Brain microvascular endothelial cell (primary cell): ENCODE data around the gene CTSE.

ENCODE experiments used
- DNase-seq: peaks from one replicate; pipeline ENCODE4 v3.0.0-alpha.2; 2020
- H3K27ac ChIP-seq: fragments of 250-450 bp; sonication (Bioruptor Pico); 2 replicates; pipeline ENCODE4 v1.5.1; 2020; ENCODE audit warnings: mild to moderate bottlenecking, moderate library complexity
- H3K27me3 ChIP-seq: fragments of 250-450 bp; sonication (Bioruptor Pico); replicated peaks from 2 replicates; pipeline ENCODE4 v1.5.1; 2020; ENCODE audit warnings: mild to moderate bottlenecking
- H3K36me3 ChIP-seq: fragments of 250-450 bp; sonication (Bioruptor Pico); replicated peaks from 2 replicates; pipeline ENCODE4 v1.5.1; 2020; ENCODE audit warnings: mild to moderate bottlenecking
- H3K4me3 ChIP-seq: 2 replicates; pipeline ENCODE4 v1.5.1; 2011; ENCODE audit warnings: low read depth, mild to moderate bottlenecking, control low read depth, low read length, moderate library complexity
- in situ Hi-C: cut with HindIII; loops from 2 replicates; pipeline ENCODE4 v1.10.0; 2017; ENCODE audit warnings: low sequenced_read_pairs, low pct_ligation_motif_present
- TF ChIP-seq, protein P1 (sequence below): IDR thresholded peaks from 2 replicates; pipeline ENCODE4 v1.5.1; 2011; ENCODE audit warnings: low read depth, mild to moderate bottlenecking, moderate library complexity, low read length, control low read depth, inconsistent platforms; ENCODE audit errors: missing control alignments

Gene CTSE

DNA sequence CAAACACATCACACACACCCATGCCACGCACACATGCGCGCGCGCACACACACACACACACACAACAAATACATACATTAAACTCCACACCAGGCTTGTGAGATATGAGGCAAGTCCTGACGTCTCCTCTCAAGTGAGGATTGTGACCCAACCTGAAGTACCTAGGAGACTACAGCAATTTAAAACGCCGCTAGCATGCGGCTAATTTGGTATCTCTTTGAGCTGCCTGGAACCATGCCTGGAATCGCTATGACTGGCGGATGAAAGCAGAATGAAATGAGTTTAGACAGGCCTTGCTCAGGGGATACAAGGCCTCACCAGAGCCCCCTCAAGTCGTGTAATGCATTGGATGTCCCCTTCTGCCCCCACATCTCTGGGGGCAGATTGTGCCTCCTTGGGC lies 18.9 kb downstream of the CTSE start:
- H3K36me3 ChIP-seq: no peaks in the 10 kb centered on the region
- in situ Hi-C loops: no loop called here
- no peak for DNase-seq
- TF ChIP-seq, protein P1, sequence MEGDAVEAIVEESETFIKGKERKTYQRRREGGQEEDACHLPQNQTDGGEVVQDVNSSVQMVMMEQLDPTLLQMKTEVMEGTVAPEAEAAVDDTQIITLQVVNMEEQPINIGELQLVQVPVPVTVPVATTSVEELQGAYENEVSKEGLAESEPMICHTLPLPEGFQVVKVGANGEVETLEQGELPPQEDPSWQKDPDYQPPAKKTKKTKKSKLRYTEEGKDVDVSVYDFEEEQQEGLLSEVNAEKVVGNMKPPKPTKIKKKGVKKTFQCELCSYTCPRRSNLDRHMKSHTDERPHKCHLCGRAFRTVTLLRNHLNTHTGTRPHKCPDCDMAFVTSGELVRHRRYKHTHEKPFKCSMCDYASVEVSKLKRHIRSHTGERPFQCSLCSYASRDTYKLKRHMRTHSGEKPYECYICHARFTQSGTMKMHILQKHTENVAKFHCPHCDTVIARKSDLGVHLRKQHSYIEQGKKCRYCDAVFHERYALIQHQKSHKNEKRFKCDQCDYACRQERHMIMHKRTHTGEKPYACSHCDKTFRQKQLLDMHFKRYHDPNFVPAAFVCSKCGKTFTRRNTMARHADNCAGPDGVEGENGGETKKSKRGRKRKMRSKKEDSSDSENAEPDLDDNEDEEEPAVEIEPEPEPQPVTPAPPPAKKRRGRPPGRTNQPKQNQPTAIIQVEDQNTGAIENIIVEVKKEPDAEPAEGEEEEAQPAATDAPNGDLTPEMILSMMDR: no peak
- H3K27ac ChIP-seq: no peak overlapping the region
- no peaks in the 10 kb centered on the region for H3K27me3 ChIP-seq
- no peak overlapping the region for H3K4me3 ChIP-seq

DNA sequence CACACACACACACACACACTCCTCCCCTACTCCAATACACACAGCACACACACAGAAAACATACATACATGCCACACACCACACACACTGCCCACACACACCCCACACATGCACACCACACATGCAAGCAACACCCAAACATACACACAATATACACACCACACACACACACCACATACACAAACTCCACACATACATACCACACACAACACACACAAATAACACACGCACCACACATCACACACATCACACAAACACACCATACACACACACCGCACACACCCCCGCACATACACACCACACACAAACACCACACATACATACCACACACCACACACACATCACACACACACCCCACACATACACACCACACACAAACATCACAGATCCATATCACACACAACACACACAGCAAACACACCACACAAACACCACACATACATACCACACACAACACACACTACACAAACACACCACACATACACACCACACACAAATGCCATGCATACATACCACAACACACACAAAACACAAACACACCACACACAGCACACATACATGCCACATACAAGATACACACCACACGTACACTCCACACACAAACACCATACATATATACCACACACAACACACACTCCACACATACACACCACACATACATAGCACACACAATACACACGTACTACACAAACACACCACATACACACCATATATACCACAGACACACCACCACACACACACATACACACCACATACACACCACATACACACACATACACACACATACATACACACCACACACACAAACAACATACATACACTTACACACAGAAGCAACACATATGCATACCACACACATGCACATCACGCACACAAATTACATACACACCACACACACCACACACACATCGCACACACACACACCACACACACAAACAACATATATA lies 19.6 kb downstream of the CTSE start:
- in situ Hi-C loops: no loop called here
- TF ChIP-seq, protein P1: no peak
- no peak overlapping the region for H3K27ac ChIP-seq
- no peak for DNase-seq
- no peaks in the 10 kb centered on the region for H3K36me3 ChIP-seq
- no peaks in the 10 kb centered on the region for H3K27me3 ChIP-seq
- no peak overlapping the region for H3K4me3 ChIP-seq

- H3K36me3 ChIP-seq: no peaks in the 10 kb centered on the region
- DNase-seq: peak; percentile 75
- peak within 1 kb of the TSS; percentile 41 for H3K4me3 ChIP-seq
- TF ChIP-seq, protein P1: no peak
- no peaks in the 10 kb centered on the region for H3K27me3 ChIP-seq
- peak within 1 kb of the TSS; percentile 50 for H3K27ac ChIP-seq
- in situ Hi-C loops: no loop called here
Observed at GRCh38 chr1:206002871-206003801, 20.6 kb downstream of the CTSE start, which contains the start of gene RAB7B. Gene RAB7B, minus strand, starts transcription at chr1:206003395. Its CDS starts 9,260 bp downstream, at chr1:205994135.

- in situ Hi-C loops: no loop called here
- H3K36me3 ChIP-seq: no peaks in the 10 kb centered on the region
- no peaks in the 10 kb centered on the region for H3K27me3 ChIP-seq
- no peak overlapping the region for H3K4me3 ChIP-seq
- no peak overlapping the region for H3K27ac ChIP-seq
- DNase-seq: no peak
- TF ChIP-seq, protein P1: no peak
Observed at GRCh38 chr1:206002160-206002559, 21.5 kb downstream of the CTSE start.

DNA sequence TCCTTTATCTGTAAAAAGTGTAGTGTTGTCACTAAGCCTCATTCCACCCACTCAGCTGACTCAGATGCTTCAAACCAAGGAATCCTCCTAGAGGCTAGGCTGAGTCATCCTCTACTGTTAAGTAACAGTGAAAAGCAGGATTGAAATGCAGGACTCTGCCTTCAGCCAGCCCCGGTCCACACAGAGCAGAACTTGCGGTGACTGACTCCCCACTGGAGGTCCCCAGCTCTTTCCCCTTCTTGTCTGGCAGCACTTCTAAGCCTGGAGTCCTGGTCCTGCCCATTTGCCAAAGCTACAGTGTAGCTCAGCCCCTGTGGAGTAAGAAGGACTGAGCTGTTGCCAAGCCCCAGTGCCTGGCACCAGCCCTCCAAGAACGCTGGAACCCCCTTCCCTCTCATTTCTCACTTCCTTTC lies 22.2 kb downstream of the CTSE start:
- Histone ChIP-seq H3K27ac (peak overlapping the region; percentile 51), H3K27me3 (no peaks in the 10 kb centered on the region), H3K36me3 (no peaks in the 10 kb centered on the region), H3K4me3 (no peak overlapping the region)
- in situ Hi-C loops: no loop called here
- TF ChIP-seq, protein P1: peak; percentile 18
- peak; percentile 97 for DNase-seq
